Mucosa of rectum (tissue), 2 donors: Measurements from ENCODE around the gene AKAP13.

Source experiments
- H3K27ac ChIP-seq, 2 donors: one replicate each; pipeline ENCODE4 v1.7.0; 2013; ENCODE audit warnings: inconsistent platforms in 2 of 2, low read depth in 2 of 2, low read length in 2 of 2
- H3K27me3 ChIP-seq, 2 donors: one replicate each; pipeline ENCODE4 v1.7.0; 2013; ENCODE audit warnings: low read length in 2 of 2; ENCODE audit not compliant: control insufficient read depth in 2 of 2, insufficient read depth in 2 of 2
- H3K36me3 ChIP-seq, 2 donors: one replicate each; pipeline ENCODE4 v1.7.0; 2013; ENCODE audit warnings: low read length in 2 of 2; ENCODE audit not compliant: control insufficient read depth in 2 of 2, insufficient read depth in 2 of 2
- H3K4me1 ChIP-seq, 2 donors: one replicate each; pipeline ENCODE4 v1.7.0; 2013; ENCODE audit warnings: low read length in 2 of 2, mild to moderate bottlenecking in 1 of 2; ENCODE audit not compliant: control insufficient read depth in 2 of 2, insufficient read depth in 2 of 2
- H3K4me3 ChIP-seq, 2 donors: one replicate each; pipeline ENCODE4 v1.7.0; 2013; ENCODE audit warnings: low read length in 2 of 2
- H3K9ac ChIP-seq, 2 donors: one replicate each; pipeline ENCODE4 v1.7.0; 2013; ENCODE audit warnings: low read length in 2 of 2, low read depth in 1 of 2, mild to moderate bottlenecking in 1 of 2
- H3K9me3 ChIP-seq, 2 donors: one replicate each; pipeline ENCODE4 v1.7.0; 2013; ENCODE audit warnings: low read length in 2 of 2; ENCODE audit not compliant: control insufficient read depth in 2 of 2
- donor health status: healthy.
- donor health status: Normal muscosa, but diverticular disease.

Gene AKAP13, protein sequence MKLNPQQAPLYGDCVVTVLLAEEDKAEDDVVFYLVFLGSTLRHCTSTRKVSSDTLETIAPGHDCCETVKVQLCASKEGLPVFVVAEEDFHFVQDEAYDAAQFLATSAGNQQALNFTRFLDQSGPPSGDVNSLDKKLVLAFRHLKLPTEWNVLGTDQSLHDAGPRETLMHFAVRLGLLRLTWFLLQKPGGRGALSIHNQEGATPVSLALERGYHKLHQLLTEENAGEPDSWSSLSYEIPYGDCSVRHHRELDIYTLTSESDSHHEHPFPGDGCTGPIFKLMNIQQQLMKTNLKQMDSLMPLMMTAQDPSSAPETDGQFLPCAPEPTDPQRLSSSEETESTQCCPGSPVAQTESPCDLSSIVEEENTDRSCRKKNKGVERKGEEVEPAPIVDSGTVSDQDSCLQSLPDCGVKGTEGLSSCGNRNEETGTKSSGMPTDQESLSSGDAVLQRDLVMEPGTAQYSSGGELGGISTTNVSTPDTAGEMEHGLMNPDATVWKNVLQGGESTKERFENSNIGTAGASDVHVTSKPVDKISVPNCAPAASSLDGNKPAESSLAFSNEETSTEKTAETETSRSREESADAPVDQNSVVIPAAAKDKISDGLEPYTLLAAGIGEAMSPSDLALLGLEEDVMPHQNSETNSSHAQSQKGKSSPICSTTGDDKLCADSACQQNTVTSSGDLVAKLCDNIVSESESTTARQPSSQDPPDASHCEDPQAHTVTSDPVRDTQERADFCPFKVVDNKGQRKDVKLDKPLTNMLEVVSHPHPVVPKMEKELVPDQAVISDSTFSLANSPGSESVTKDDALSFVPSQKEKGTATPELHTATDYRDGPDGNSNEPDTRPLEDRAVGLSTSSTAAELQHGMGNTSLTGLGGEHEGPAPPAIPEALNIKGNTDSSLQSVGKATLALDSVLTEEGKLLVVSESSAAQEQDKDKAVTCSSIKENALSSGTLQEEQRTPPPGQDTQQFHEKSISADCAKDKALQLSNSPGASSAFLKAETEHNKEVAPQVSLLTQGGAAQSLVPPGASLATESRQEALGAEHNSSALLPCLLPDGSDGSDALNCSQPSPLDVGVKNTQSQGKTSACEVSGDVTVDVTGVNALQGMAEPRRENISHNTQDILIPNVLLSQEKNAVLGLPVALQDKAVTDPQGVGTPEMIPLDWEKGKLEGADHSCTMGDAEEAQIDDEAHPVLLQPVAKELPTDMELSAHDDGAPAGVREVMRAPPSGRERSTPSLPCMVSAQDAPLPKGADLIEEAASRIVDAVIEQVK (N-terminal part only)

DNA sequence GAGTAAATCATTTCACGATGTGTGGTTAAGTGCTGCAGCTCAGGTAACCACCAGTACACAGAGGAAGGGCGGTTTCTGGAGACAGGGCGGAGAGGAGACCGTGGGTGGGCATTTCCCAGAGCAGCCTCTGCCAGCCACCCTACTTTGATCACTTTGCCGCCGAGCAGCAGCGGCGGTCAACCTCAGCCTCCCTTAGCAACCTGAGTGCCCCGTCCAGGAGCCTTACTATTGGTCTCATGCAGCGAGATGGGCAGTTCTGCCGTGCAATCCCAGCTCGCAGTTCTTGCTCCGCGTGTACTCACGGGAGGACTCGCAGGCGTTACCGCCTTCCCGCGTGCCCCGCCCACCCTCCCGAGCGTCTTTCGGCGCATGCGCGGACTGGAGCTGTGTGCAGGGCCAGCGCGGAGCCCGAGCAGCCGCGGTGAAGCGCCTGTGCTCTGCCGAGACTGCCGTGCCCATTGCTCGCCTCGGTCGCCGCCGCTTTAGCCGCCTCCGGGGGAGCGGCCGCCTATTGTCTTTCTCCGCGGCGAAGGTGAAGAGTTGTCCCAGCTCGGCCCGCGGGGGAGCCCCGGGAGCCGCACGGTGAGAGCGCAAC is at the start of gene AKAP13:
Gene AKAP13 (plus strand): TSS at position 387 of the 595 bp plus-strand sequence. CDS start 105,118 bp downstream, outside the sequence.
- Histone ChIP-seq H3K4me3 (peak within 1 kb of the TSS; percentile 73 to 88), H3K4me1 (peaks cover 8 to 9% of the 10 kb centered on the region in 2 donors), H3K27me3 (no peaks in the 10 kb centered on the region), H3K27ac (peak within 1 kb of the TSS; percentile 88 to 90), H3K9ac (peak within 1 kb of the TSS; percentile 74 to 79), H3K36me3 (no peaks in the 10 kb centered on the region), H3K9me3 (no peaks in the 10 kb centered on the region)

DNA sequence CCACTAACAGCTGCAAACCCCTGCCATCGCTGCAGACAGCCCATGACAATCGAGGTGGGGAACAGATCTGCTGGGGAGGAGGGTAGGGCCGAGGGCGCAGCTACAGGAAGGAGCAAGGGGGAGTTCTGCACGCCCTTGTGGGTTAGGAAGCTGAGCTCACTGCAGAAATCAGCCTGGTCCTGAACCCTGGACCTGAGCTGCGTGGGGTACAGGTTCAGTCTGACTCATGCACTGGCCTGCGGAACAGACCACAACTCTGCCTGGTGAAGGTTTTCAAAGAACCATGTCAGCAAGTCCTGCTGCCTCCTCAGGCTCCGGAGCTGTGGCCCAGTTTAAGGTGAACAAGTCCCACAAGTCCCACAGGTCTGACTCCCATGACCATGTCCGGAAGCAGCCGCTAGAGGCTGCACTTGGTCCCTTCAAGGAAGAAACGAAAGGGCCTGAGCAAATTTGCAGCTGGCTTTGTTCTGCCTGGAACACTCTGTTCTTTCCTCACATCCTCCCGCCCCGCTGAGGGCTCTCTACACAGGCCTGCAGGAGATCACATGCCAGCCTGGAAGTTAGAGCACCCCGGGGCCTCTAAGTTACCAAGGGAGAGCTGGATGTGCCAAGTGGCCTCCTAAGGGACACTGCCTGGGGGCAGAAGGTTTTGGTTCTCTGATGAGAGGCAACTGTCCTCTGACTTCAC is 49.4 kb upstream of the AKAP13 start:
- Histone ChIP-seq H3K4me3 (peak overlapping the region; percentile 37 to 47), H3K27ac (peak overlapping the region; percentile 76 to 77), H3K27me3 (no peaks in the 10 kb centered on the region), H3K9me3 (no peaks in the 10 kb centered on the region), H3K9ac (peak overlapping the region; percentile 35 to 46), H3K36me3 (no peaks in the 10 kb centered on the region), H3K4me1 (peaks cover 17 to 30% of the 10 kb centered on the region in 2 donors)

DNA sequence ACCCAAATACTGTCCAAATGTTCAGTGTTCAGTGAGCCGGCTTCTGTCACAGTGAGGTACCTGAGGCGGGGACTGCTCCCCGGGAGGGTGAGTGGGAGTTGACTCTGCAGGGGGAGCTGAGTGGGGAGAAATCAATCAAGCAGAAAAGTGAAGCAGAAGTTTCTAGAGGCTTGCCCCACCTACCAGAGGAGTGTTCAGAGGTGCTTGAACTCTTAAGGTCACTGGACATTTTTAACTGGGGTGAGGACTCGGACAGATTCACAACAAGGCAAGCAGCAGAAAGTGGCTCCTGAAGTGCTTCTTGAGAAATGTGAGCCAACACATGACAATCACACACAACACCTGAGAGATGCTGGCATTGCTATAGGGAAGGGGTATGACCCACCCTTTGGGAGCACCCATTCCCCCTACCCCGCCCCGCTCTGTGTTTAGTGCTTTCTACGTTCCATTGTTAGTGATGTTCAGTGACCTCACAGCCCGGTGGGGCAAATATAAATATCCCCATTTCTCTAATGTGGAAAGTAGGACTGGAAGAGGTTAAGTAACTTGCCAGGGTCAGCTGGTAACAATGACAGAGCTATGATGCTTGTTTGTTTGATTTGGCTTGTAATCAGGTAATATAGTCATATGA is 48.6 kb upstream of the AKAP13 start:
- Histone ChIP-seq H3K9ac (peak overlapping the region; percentile 35 to 46), H3K4me1 (peaks cover 18 to 33% of the 10 kb centered on the region in 2 donors), H3K4me3 (peak overlapping the region; percentile 12 to 29), H3K27ac (peak overlapping the region; percentile 76 to 77), H3K9me3 (no peaks in the 10 kb centered on the region), H3K27me3 (no peaks in the 10 kb centered on the region), H3K36me3 (no peaks in the 10 kb centered on the region)

DNA sequence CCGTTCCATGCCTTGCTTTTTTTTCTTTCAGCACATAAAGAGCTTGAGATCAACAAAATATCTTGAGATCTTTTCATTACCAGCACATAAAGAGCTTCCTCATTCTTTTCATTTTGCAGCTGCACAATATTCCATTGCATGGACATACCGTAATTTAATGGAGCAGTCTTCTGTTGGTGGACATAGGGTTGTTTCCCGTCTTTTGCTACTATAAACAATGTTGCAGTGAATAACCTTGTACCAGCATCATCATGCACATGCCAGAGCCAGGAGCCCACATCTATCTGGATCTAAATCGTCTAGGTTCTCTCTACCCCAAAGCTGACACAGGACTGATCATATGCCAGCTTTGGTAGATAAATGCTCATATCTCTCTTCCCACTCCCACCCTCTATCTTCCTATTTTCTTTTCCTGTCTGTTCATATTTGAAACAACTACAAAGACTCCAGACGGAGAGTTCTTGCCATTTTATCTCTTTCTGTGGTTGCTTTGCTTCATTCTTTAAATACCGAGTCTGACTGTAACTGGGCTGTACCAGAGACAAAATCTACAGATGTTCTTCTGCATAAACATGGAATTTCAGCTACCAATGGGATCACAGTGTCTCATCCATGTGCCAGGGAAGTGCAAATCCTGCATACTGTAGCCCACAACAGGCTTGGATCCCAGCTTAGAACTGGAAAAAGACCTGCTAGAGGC is 47.1 kb upstream of the AKAP13 start:
- Histone ChIP-seq H3K9me3 (no peaks in the 10 kb centered on the region), H3K27ac (no peak overlapping the region), H3K36me3 (no peaks in the 10 kb centered on the region), H3K9ac (no peak overlapping the region), H3K27me3 (no peaks in the 10 kb centered on the region), H3K4me3 (no peak overlapping the region), H3K4me1 (peaks cover 18 to 33% of the 10 kb centered on the region in 2 donors)

DNA sequence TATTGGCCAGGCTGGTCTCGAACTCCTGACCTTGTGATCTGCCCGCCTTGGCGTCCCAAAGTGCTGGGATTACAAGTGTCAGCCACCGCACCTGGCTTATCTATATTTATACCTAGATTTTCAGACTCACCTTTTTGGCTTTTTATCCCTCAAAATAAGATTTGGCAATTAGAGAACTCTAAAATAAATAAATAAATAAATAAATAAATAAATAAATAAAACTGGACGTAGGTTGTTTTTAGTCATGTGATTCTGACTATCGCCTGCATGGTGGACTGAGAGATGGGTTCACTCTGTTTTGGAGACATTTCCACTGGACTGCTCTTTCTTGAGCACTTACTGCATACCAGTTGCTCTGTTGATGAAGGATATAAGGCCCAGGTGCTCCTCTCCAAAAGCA is 46.2 kb upstream of the AKAP13 start:
- H3K4me3 ChIP-seq: no peak overlapping the region
- H3K27ac ChIP-seq: no peak overlapping the region
- no peak overlapping the region for H3K9ac ChIP-seq
- H3K27me3 ChIP-seq: no peaks in the 10 kb centered on the region
- no peaks in the 10 kb centered on the region for H3K9me3 ChIP-seq
- peaks cover 18 to 33% of the 10 kb centered on the region in 2 donors for H3K4me1 ChIP-seq
- no peaks in the 10 kb centered on the region for H3K36me3 ChIP-seq

DNA sequence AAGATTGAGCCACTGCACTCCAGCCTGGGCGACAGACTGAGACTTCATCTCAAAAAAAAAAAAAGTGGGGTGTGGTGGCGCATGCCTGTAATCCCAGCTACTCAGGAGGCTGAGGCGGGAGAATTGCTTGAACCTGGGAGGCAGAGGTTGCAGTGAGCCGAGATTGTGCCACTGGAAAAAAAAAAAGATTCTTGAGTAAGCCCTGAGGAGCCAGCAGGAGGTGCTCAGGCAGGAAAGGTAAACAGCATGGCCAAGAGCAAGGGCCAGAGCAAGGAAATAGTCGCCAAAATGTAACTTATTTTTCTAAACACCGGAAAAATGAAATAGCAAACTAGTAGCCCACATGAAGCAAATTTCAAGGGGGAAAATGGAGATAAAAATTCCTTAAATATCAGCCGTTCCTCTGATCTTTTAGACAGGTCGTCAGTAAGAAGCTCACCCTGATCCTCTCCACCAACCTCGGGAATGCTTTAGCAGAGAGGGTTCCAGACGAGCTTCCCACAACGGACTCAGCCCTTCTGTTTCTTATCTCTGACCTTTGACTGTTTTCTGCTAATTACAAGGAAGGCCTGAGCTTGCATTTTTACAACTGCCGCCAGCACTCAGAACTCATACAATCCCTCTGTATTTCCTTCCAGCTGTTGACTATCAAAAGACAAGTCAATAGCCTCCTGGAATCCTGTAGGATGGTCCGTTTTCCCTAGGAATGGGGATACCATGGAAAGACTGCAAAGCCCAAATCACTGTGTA is 45.0 kb upstream of the AKAP13 start:
- H3K9ac ChIP-seq: no peak overlapping the region

DNA sequence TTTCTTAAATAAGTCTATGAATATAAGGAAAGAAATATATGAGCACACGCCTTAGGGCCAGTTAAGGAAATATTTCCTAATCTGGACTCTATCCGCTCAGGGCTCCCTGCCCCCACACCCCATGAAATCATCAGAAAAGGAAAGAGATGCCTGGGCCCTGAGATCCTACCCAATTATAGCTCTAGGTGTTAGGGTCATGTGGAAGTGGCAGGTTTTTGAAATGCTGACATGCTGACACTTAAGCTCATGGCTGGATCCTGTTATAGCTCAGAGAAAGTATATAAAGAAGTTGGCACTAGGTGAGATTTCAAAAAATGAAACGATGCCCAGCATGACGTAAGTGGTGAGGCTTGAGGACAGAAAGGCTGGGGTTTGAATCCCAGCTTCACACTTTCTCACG is 43.5 kb upstream of the AKAP13 start:
- no peak overlapping the region for H3K4me3 ChIP-seq
- no peaks in the 10 kb centered on the region for H3K27me3 ChIP-seq
- H3K9ac ChIP-seq: no peak overlapping the region
- H3K36me3 ChIP-seq: no peaks in the 10 kb centered on the region
- H3K4me1 ChIP-seq: peaks cover 5 to 16% of the 10 kb centered on the region in 2 donors
- no peaks in the 10 kb centered on the region for H3K9me3 ChIP-seq
- H3K27ac ChIP-seq: no peak overlapping the region

More for the DNA sequence above, 45.0 kb upstream of the AKAP13 start:
- peaks cover 17 to 24% of the 10 kb centered on the region in 2 donors for H3K4me1 ChIP-seq
- H3K4me3 ChIP-seq: peak overlapping the region in 1 of 2 donors; percentile 16
- H3K27me3 ChIP-seq: no peaks in the 10 kb centered on the region
- no peaks in the 10 kb centered on the region for H3K9me3 ChIP-seq
- H3K36me3 ChIP-seq: no peaks in the 10 kb centered on the region
- H3K27ac ChIP-seq: peak overlapping the region; percentile 34 to 66

DNA sequence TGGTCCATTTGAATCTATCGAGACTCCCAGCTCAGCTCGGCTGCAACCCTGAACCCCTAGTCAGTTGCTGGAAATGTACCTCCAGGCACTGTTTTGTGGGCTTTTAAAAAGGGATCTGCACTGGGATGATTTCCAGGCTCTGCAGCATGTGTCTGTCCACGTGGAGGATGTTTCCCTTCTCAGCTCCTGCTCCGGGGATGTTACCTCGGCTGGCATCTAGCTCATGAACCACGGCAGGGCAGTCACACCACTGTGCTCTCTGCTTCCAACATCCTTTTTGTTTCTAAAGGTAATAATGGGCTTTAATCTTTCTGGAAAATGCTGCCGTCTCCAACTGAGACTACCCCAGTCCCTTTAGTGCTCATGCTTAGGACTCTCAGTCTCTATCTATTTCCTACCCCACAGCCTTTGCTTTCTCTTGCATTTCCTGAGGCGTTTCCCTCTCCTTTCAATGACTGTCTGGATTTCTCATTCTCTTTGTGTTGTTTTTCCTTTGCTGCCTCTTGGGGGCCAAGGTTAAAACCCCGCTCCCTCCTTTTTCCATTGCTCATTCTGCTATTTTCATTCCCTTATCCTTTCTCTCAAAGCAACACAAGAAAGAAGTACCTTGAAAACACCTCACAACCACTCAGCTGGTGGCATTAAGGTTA is 42.9 kb upstream of the AKAP13 start:
- no peaks in the 10 kb centered on the region for H3K36me3 ChIP-seq
- H3K27ac ChIP-seq: no peak overlapping the region
- no peaks in the 10 kb centered on the region for H3K27me3 ChIP-seq
- H3K9me3 ChIP-seq: no peaks in the 10 kb centered on the region
- peaks cover 5 to 16% of the 10 kb centered on the region in 2 donors for H3K4me1 ChIP-seq
- no peak overlapping the region for H3K9ac ChIP-seq
- H3K4me3 ChIP-seq: no peak overlapping the region
